GM23248 (cell line): ENCODE results near the gene CXCL10.

Experiments used
- EZH2 ChIP-seq: fragments of 200-600 bp; sonication (generic); IDR thresholded peaks from 2 replicates; pipeline ENCODE4 v1.6.1; 2018; ENCODE audit warnings: antibody characterized with exemption, mild to moderate bottlenecking; ENCODE audit not compliant: insufficient read depth, poor library complexity, severe bottlenecking
- EZH2phosphoT487 ChIP-seq: fragments of 200-600 bp; sonication (generic); IDR thresholded peaks from 2 replicates; pipeline ENCODE4 v1.6.1; 2018; ENCODE audit warnings: antibody characterized with exemption, moderate library complexity, mild to moderate bottlenecking, low read depth; ENCODE audit not compliant: insufficient read depth

- TF ChIP-seq EZH2phosphoT487 (no peak), EZH2 (no peak)
Measured at GRCh38 chr4:76060506-76060905, 37.2 kb upstream of the CXCL10 start.
